Karpas-422 (cell line): ENCODE results near the gene RGS9. TPM values are rescaled to one million over a fixed set of nuclear protein-coding genes. Genes with fewer than 3 reads are reported as not detected.
A peak's percentile ranks its signal among the peaks of the same experiment; 100 is the strongest.

ENCODE experiments used
- DNase-seq: peaks from one replicate; pipeline ENCODE4 v3.0.0-alpha.2; 2015
- H2AFZ ChIP-seq: fragments of 200-600 bp; sonication (generic); 2 replicates; pipeline ENCODE4 v1.6.1; 2014; ENCODE audit warnings: antibody characterized with exemption, low read length, mixed read lengths
- H3K27ac ChIP-seq: fragments of 200-600 bp; sonication (generic); 2 replicates; pipeline ENCODE4 v1.5.1; 2014; ENCODE audit warnings: mild to moderate bottlenecking, low read length, moderate library complexity
- H3K27me3 ChIP-seq: fragments of 200-600 bp; sonication (generic); 2 replicates; pipeline ENCODE4 v1.6.1; 2014; ENCODE audit warnings: low read length, mixed read lengths
- H3K36me3 ChIP-seq: fragments of 200-600 bp; sonication (generic); 2 replicates; pipeline ENCODE4 v1.6.1; 2014; ENCODE audit warnings: low read length, mixed read lengths; ENCODE audit not compliant: insufficient read depth
- H3K4me1 ChIP-seq: fragments of 200-600 bp; sonication (generic); 2 replicates; pipeline ENCODE4 v1.6.1; 2014; ENCODE audit warnings: mild to moderate bottlenecking, low read length, mixed read lengths
- H3K4me2 ChIP-seq: fragments of 200-600 bp; sonication (generic); 2 replicates; pipeline ENCODE4 v1.6.1; 2014; ENCODE audit warnings: low read length, low read depth, mild to moderate bottlenecking; ENCODE audit not compliant: poor library complexity, severe bottlenecking
- H3K4me3 ChIP-seq: fragments of 200-600 bp; sonication (generic); 2 replicates; pipeline ENCODE4 v1.5.1; 2014; ENCODE audit warnings: mild to moderate bottlenecking, antibody characterized with exemption, low read length, mixed read lengths
- H3K79me2 ChIP-seq: fragments of 200-600 bp; sonication (generic); 2 replicates; pipeline ENCODE4 v1.6.1; 2014; ENCODE audit warnings: mild to moderate bottlenecking, low read length, mixed read lengths
- H3K9ac ChIP-seq: fragments of 200-600 bp; sonication (generic); 2 replicates; pipeline ENCODE4 v1.6.0; 2014; ENCODE audit warnings: low read length
- H3K9me2 ChIP-seq: fragments of 200-600 bp; sonication (generic), shearing (Covaris generic); replicated peaks from 2 replicates; pipeline ENCODE4 v1.6.0; 2014; ENCODE audit warnings: mild to moderate bottlenecking, low read length, moderate library complexity; ENCODE audit not compliant: insufficient read depth
- H3K9me3 ChIP-seq: fragments of 300-700, 200-600 bp; sonication (generic); 2 replicates; pipeline ENCODE4 v1.6.1; 2014; ENCODE audit warnings: low read length, mixed read lengths
- H4K20me1 ChIP-seq: fragments of 200-600 bp; sonication (generic); 2 replicates; pipeline ENCODE4 v1.6.1; 2014; ENCODE audit warnings: mild to moderate bottlenecking, antibody characterized with exemption, low read length, low read depth; ENCODE audit not compliant: insufficient read depth
- total RNA-seq: library from RNA; depleted of rRNA; stranded (reverse); fragments of >200 nt; shearing (Covaris generic); gene quantifications from 2 replicates; pipeline ENCODE4 v1.2.3, GENCODE V29; 2014; ENCODE audit warnings: low replicate concordance

The RGS9 gene
- total RNA-seq, 1 experiment from 2014 or later: 12.9 TPM

GRCh38 chr17:65099475-65099874, 37.7 kb upstream of the RGS9 start:
- Histone ChIP-seq H3K4me2 (peak overlapping the region; percentile 99), H3K27ac (peak overlapping the region; percentile 90)

GRCh38 chr17:65099941-65100315, 37.2 kb upstream of the RGS9 start:
- H3K4me2 ChIP-seq: peak overlapping the region; percentile 99
- H3K4me3 ChIP-seq: peak overlapping the region; percentile 94
- H4K20me1 ChIP-seq: no peaks in the 10 kb centered on the region
- H3K36me3 ChIP-seq: no peaks in the 10 kb centered on the region
- H3K9ac ChIP-seq: peak overlapping the region; percentile 90
- H3K27me3 ChIP-seq: no peaks in the 10 kb centered on the region
- no peaks in the 10 kb centered on the region for H3K9me2 ChIP-seq
- peaks cover 13% of the 10 kb centered on the region; the same call in 1 of the 2 replicates for H3K79me2 ChIP-seq
- H3K4me1 ChIP-seq: peaks cover 39% of the 10 kb centered on the region
- peak overlapping the region; percentile 90 for H3K27ac ChIP-seq
- peak overlapping the region; percentile 53 for H2AFZ ChIP-seq
- no peaks in the 10 kb centered on the region for H3K9me3 ChIP-seq
- DNase-seq: peak; percentile 80

More at GRCh38 chr17:65099475-65099874, 37.7 kb upstream of the RGS9 start:
- peaks cover 13% of the 10 kb centered on the region; the same call in 1 of the 2 replicates for H3K79me2 ChIP-seq
- peak overlapping the region; percentile 13; the same call in 1 of the 2 replicates for H3K9ac ChIP-seq
- H3K4me1 ChIP-seq: peaks cover 39% of the 10 kb centered on the region
- H3K9me3 ChIP-seq: no peaks in the 10 kb centered on the region
- DNase-seq: no peak
- H3K27me3 ChIP-seq: no peaks in the 10 kb centered on the region
- no peaks in the 10 kb centered on the region for H4K20me1 ChIP-seq
- H3K36me3 ChIP-seq: no peaks in the 10 kb centered on the region
- no peak overlapping the region for H3K4me3 ChIP-seq
- no peaks in the 10 kb centered on the region for H3K9me2 ChIP-seq
- H2AFZ ChIP-seq: no peak overlapping the region

GRCh38 chr17:65100316-65101140, 36.6 kb upstream of the RGS9 start:
- H3K4me2 ChIP-seq: peak overlapping the region; percentile 99
- no peaks in the 10 kb centered on the region for H3K9me2 ChIP-seq
- peak overlapping the region; percentile 82 for H2AFZ ChIP-seq
- H3K4me3 ChIP-seq: peak overlapping the region; percentile 94
- peaks cover 39% of the 10 kb centered on the region for H3K4me1 ChIP-seq
- H3K79me2 ChIP-seq: peaks cover 13% of the 10 kb centered on the region; the same call in 1 of the 2 replicates
- H3K9me3 ChIP-seq: no peaks in the 10 kb centered on the region
- no peaks in the 10 kb centered on the region for H4K20me1 ChIP-seq
- peak overlapping the region; percentile 90 for H3K27ac ChIP-seq
- DNase-seq: peak; percentile 96
- H3K9ac ChIP-seq: peak overlapping the region; percentile 90
- H3K36me3 ChIP-seq: no peaks in the 10 kb centered on the region
- H3K27me3 ChIP-seq: no peaks in the 10 kb centered on the region

GRCh38 chr17:65101371-65101770, 35.8 kb upstream of the RGS9 start:
- H3K9me3 ChIP-seq: no peaks in the 10 kb centered on the region
- no peaks in the 10 kb centered on the region for H3K27me3 ChIP-seq
- H3K9me2 ChIP-seq: no peaks in the 10 kb centered on the region
- DNase-seq: no peak
- peaks cover 13% of the 10 kb centered on the region; the same call in 1 of the 2 replicates for H3K79me2 ChIP-seq
- peak overlapping the region; percentile 99 for H3K4me2 ChIP-seq
- no peaks in the 10 kb centered on the region for H4K20me1 ChIP-seq
- peak overlapping the region; percentile 90 for H3K27ac ChIP-seq
- peak overlapping the region; percentile 94 for H3K4me3 ChIP-seq
- peaks cover 39% of the 10 kb centered on the region for H3K4me1 ChIP-seq
- H2AFZ ChIP-seq: peak overlapping the region; percentile 82; the same call in 1 of the 2 replicates
- peak overlapping the region; percentile 90 for H3K9ac ChIP-seq
- no peaks in the 10 kb centered on the region for H3K36me3 ChIP-seq

- Histone ChIP-seq H3K9me3 (no peaks in the 10 kb centered on the region), H2AFZ (no peak overlapping the region), H3K27ac (no peak overlapping the region), H4K20me1 (no peaks in the 10 kb centered on the region), H3K79me2 (peaks cover 13% of the 10 kb centered on the region; the same call in 1 of the 2 replicates), H3K9me2 (no peaks in the 10 kb centered on the region), H3K9ac (0 out of 2 replicates have a peak overlapping the region, but pooled peaks have one; percentile 1), H3K27me3 (no peaks in the 10 kb centered on the region), H3K4me2 (no peak overlapping the region), H3K4me1 (peaks cover 37% of the 10 kb centered on the region), H3K4me3 (no peak overlapping the region), H3K36me3 (no peaks in the 10 kb centered on the region)
- DNase-seq: no peak
These were observed 34.9 kb upstream of the RGS9 start for GRCh38 chr17:65102235-65102634.

- no peak overlapping the region for H3K9ac ChIP-seq
- H3K4me3 ChIP-seq: no peak overlapping the region
- H3K27me3 ChIP-seq: no peaks in the 10 kb centered on the region
- peaks cover 13% of the 10 kb centered on the region; the same call in 1 of the 2 replicates for H3K79me2 ChIP-seq
- no peak overlapping the region for H3K27ac ChIP-seq
- no peaks in the 10 kb centered on the region for H3K9me3 ChIP-seq
- peaks cover 32% of the 10 kb centered on the region for H3K4me1 ChIP-seq
- no peaks in the 10 kb centered on the region for H4K20me1 ChIP-seq
- no peaks in the 10 kb centered on the region for H3K36me3 ChIP-seq
- no peak for DNase-seq
- H2AFZ ChIP-seq: no peak overlapping the region
- no peaks in the 10 kb centered on the region for H3K9me2 ChIP-seq
- H3K4me2 ChIP-seq: no peak overlapping the region
These were observed 34.4 kb upstream of the RGS9 start for GRCh38 chr17:65102788-65103187.

- Histone ChIP-seq H3K4me3 (no peak overlapping the region), H3K79me2 (peaks cover 13% of the 10 kb centered on the region; the same call in 1 of the 2 replicates), H3K9me2 (no peaks in the 10 kb centered on the region), H4K20me1 (no peaks in the 10 kb centered on the region), H3K4me1 (peaks cover 28% of the 10 kb centered on the region), H2AFZ (no peak overlapping the region), H3K9ac (no peak overlapping the region), H3K4me2 (no peak overlapping the region), H3K27me3 (no peaks in the 10 kb centered on the region), H3K9me3 (no peaks in the 10 kb centered on the region), H3K36me3 (no peaks in the 10 kb centered on the region), H3K27ac (no peak overlapping the region)
- DNase-seq: no peak
These were observed 33.7 kb upstream of the RGS9 start for GRCh38 chr17:65103431-65103830.

GRCh38 chr17:65103896-65104295, 33.3 kb upstream of the RGS9 start:
- no peaks in the 10 kb centered on the region for H3K27me3 ChIP-seq
- H3K9ac ChIP-seq: no peak overlapping the region
- no peaks in the 10 kb centered on the region for H3K36me3 ChIP-seq
- H3K4me3 ChIP-seq: no peak overlapping the region
- no peaks in the 10 kb centered on the region for H3K9me3 ChIP-seq
- no peak overlapping the region for H3K27ac ChIP-seq
- no peaks in the 10 kb centered on the region for H3K9me2 ChIP-seq
- peaks cover 28% of the 10 kb centered on the region for H3K4me1 ChIP-seq
- H4K20me1 ChIP-seq: no peaks in the 10 kb centered on the region
- DNase-seq: no peak
- no peak overlapping the region for H3K4me2 ChIP-seq
- H3K79me2 ChIP-seq: peaks cover 13% of the 10 kb centered on the region; the same call in 1 of the 2 replicates
- no peak overlapping the region for H2AFZ ChIP-seq
